Globus pallidus (tissue), 1 donor: ENCODE measurements around the gene CTBP2.

Source experiments
- DNase-seq: peaks from one replicate; pipeline ENCODE4 v3.0.0-alpha.2; 2015; ENCODE audit warnings: low spot score

Gene CTBP2

DNA sequence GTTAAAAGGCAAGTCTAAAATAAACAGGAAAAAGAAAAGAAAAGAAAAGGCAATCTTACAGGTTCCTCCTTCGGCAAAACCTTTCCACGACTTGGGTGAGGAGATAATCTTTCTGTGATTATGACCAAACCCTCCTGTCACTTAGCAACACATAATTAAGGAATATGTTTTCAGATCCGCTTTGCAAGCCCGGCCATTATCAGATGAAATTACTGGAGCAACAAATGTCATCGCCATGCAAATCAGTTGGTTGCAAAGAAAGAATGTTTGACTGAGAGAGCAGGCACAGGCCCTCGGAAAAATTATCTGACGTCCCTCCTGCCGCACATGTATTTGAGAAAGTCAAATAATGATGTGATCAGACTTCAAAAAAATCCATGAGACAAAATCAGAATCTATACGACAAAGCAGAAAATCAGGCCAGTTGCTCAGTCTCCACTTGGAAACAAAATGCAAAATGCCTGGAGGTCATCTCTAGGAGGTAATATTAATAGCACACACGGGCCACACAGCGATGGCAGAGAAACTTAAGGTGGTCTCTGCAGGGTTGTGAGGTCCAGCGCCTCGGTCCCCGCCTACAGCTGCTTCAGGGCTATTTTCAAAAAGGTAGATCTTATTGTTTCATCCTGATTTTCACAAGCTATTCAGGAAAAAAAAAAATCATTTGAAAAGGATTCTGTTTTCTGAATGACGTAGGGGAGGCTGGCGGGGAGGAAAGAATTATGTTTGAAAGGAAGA lies 135.7 kb downstream of the CTBP2 start:
- peak; percentile 54 for DNase-seq

DNA sequence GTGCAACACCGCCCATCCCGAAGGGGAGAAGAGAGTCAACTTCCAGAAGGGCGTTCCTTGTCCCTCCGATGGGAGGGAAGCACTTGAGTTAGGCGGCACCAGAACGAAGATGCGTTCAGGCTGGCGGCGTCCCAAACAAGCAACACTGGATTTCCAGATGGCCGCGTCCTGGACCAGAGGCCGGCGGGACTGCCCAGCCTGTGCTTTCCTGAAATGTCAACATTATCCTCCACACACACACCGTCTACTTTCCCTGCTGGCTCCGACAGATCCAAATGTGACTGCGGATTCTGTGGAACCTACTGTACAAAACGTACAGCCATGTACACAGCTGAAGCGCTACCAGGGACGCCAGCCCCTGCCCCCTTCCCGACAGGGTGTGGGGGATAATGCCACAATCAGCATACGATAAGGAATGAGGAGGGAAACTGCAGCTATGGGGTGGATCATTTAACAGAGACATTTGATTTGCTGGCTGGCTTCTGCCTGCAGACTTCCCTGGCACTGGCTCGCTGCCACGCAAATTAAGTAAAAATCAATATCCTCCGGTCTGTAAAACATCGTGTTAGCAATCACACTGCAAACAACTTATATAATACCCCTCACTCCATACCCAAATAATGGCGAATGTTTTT lies 136.4 kb downstream of the CTBP2 start:
- peak; percentile 71 for DNase-seq

GRCh38 chr10:125023255-125023654 lies 137.1 kb downstream of the CTBP2 start:
- DNase-seq: no peak

GRCh38 chr10:125022671-125023070 lies 137.7 kb downstream of the CTBP2 start:
- no peak for DNase-seq

GRCh38 chr10:125021686-125022344 lies 138.5 kb downstream of the CTBP2 start:
- DNase-seq: no peak

DNA sequence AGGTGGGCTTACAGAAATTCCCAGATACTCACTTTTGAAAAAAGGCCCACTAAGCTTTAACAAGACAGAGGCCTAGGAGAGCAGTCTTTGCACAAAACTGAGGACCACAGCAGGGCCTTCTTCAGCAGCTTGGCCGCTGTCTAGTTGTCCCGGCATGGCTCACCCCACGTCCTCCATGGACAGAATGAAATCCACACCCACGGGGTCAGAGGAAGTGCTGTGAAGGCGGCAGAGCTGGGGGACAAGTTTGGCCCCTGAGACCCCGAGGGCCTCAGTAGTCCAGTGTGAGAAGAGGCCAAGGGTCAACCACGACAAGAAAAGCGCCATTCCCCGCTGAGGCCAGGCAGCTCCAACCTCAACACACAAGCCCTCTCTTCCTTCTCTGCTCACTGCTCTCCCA lies 139.5 kb downstream of the CTBP2 start:
- no peak for DNase-seq

GRCh38 chr10:125020386-125020785 lies 140.0 kb downstream of the CTBP2 start:
- no peak for DNase-seq

DNA sequence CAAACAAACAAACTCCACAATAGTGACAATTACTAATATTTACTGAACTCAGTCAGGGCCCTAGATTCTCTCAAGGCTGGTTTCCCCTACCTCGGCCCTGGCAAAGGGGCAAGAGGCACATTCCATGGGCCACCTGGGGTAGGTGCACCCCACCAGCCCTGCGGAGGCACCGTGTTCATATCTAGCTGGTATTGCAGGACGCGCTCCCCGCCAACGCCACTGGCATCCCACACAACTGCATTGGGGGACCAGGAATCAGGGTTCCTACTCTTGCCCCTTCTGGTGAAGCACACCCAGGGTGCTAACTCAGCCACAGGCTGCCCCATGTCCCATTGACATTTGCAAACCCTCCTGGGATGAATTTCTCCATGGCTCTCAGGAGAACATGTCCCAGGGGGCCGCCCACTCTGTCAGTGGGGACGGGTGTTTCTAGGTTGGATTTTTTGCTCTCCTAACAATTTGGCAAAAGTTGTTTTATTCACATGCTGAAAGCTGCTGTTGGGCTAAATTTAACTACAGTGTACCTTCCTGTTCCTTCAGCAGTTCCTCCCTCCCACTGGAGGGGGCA lies 141.7 kb downstream of the CTBP2 start:
- DNase-seq: no peak

DNA sequence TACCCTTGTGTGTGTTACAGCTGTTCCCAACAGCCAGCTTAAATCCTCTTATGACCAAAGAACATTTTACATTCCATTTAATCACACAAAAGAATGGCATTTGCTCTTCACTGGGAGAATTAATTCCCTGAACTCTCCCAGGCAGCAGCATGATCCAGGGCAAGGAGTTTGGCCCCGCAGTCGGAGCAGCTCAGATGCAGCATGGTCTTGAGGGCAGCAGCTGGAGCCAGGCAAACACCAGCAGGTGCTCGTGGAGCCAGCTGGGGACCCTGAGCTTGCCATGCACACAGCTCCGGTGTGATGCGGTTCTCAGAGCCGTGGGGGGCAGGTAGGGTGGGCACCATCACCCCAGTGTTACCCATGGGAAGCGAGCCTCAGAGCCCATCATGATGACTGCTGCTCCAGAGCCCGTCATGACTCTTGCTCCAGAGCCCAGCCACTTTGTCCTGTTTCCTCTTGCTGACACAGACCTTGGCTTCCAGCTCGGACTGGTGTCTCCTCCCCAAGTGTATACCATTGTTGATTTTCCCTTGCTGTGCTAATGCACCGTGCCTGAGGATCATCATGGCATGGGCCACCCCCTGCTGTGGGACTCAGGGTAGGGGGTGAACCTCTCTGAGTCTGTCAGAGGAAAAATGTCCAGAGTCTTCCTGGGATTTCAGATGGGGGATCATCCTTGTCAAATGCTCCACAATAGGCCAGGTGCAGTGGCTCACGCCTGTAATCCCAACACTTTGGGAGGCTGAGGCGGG lies 142.6 kb downstream of the CTBP2 start:
- DNase-seq: no peak

GRCh38 chr10:125016611-125017202 lies 143.7 kb downstream of the CTBP2 start:
- peak; percentile 78 for DNase-seq

- peak; percentile 65 for DNase-seq
Observed at GRCh38 chr10:125016123-125016522, 144.2 kb downstream of the CTBP2 start.

- peak; percentile 53 for DNase-seq
Observed at GRCh38 chr10:125015356-125015944, 144.9 kb downstream of the CTBP2 start.

- DNase-seq: no peak
Observed at GRCh38 chr10:125014836-125015355, 145.5 kb downstream of the CTBP2 start.

DNA sequence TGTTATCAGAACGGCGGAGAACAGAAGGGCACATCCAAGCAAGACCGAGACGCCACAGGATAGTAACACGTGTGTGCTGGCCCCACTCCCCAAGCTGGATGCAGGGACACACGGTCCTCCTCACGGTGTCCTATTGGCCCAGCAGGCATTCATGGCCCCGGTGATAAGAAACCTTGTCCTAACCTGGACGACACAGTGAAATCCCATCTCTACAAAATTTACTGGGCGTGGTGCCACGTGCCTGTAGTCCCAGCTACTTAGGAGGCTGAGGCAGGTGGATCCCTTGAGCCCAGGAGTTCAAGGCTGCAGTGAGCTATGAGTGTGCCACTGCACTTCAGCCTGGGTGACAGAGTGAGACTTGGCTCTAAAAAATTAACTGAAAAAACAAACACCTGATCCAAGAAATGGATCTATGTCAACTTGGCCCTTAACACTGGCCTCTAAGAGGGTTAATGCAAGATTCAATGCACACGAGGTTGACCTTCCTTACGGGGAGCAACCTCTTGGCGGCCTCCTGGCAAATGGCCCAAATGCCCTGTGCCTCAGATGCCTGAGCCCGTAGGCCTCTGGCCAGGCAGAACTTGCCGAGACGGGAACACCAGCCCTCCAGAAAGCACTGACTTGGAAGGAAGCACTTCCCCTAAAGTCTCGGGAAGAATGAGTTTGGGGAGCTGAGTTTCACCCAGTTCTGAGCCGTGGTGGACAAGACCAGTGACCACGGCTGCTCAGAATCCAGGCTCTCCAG lies 146.1 kb downstream of the CTBP2 start:
- no peak for DNase-seq

DNA sequence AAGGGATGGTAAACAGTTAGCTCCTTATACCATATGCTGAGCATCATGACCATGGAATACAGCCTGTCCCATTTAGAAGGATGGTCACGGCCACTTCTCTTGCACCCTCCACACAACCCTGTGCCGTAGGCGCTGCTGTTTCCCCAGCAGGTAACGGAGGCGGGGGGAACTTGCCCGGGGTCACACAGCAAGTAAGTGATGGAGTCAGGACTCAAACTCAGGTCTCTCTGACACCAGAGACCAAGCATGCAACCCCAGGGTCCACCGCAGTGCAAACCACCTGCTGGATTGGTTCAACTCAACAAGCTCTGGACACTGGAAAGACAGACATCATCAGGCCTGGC lies 146.9 kb downstream of the CTBP2 start:
- no peak for DNase-seq

DNA sequence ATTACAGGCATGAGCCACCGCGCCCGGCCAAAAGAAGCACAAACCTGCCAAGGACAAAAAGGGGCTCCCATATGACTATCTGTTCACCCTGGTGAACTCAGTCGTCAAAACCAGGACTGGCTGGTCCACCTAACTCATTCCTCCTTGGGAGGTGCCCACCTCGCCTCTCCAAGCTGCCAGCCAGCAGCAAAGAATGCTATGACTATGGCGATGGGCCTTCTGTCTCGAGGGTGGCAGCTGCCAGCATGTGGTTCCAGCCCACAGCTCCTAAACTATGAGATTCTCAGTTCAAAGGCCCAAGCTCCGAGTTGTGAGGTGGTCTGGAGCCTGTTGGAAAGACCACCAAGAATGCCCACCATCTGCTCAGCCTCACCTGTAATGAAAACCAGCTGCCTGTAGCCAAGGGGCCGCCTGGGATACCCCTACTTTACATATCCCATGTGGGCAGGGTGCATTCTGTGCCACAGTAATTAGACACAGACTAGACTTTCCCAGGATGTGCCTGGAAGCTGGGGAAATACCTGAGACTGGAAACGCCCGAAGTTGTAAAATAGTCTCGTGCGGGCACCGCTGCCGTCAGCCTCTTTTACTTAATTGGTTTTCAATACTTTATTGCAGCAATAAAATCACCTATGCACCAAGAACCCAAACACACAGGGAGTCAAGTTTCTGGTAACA lies 147.4 kb downstream of the CTBP2 start:
- no peak for DNase-seq

GRCh38 chr10:125011926-125012705 lies 148.2 kb downstream of the CTBP2 start:
- no peak for DNase-seq

DNA sequence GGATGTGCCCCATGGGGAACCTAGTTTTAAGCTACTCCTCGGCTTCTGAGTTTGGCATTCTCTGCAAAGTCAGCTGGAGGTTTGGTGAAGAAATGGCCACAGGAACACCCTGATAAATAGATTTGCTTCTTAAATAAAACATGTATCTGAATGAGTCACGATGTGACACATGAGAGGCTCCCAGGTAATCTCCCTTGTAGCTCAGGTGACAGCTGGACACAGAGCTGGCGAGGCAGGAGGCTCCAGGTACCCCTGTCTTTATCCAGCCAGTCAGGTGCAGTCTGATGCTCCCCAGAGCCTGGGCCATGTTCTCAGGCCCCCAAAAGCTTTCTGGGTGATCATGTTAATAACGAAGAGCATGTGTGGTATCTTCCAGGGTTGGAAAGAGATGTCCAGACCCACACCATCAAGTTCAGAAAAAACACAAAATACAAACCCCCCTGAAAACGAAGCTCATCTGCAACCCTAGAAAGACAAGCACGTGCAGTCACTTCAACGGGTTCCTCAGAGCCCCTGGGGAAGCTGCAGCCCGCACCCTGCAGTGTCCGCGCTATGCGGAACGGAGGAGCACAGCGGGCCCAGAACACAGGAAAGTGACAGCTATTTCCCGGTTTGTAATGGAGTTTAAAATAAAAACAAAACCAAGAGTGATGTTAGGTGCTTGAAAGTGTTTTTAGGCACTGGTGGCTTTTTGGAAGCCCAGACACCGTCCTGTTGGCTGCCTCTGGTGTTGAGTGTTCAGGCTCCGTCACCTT lies 149.0 kb downstream of the CTBP2 start:
- DNase-seq: no peak
